Ovary (tissue), 9 donors: ENCODE data around the gene BLVRA. TPM values are rescaled to one million over a fixed set of nuclear protein-coding genes. Genes with fewer than 3 reads are reported as not detected.
"Not testable (repeated sequence)": the region's sequence is repeated elsewhere in the genome, so short reads cannot be mapped to it uniquely, and the experiment has no call there.

Source experiments
- DNase-seq, 5 donors: peaks; one replicate each; pipeline ENCODE4 v3.0.0-alpha.2; 2019 to 2020
- H3K27ac ChIP-seq, 2 donors: fragments of 200-600 bp; one replicate each; pipeline versions ENCODE4 v1.5.1 to v1.8.0; 2019 to 2022
- H3K27me3 ChIP-seq: fragments of 200-600 bp; one replicate; pipeline ENCODE4 v1.8.0; 2022
- H3K36me3 ChIP-seq: fragments of 200-600 bp; sonication (generic); one replicate; pipeline ENCODE4 v1.5.1; 2019
- H3K4me1 ChIP-seq: one replicate; pipeline ENCODE4 v1.8.1; 2013; ENCODE audit warnings: mild to moderate bottlenecking, moderate library complexity; ENCODE audit not compliant: insufficient read depth
- H3K4me3 ChIP-seq: fragments of 200-600 bp; sonication (generic); one replicate; pipeline ENCODE4 v1.5.1; 2017
- H3K9me3 ChIP-seq, 2 donors: fragments of 200-600 bp in 1 of 2; sonication (generic) in 1 of 2; one replicate each; pipeline versions ENCODE4 v1.5.1 to v1.8.1; 2013 to 2019; ENCODE audit warnings: mild to moderate bottlenecking in 1 of 2, moderate library complexity in 1 of 2
- EP300 ChIP-seq: sonication (generic); formaldehyde crosslinking; IDR thresholded peaks from one replicate; pipeline ENCODE4 v1.6.1; 2017; ENCODE audit warnings: antibody characterized with exemption
- POLR2A ChIP-seq: fragments of 450-650 bp; IDR thresholded peaks from one replicate; pipeline ENCODE4 v1.6.1; 2017; ENCODE audit warnings: antibody characterized with exemption, mild to moderate bottlenecking, moderate library complexity
- WGBS, 3 donors: extraction: QIAGEN DNeasy Blood & Tissue Kit in 1 of 3; methylation state at CpG; one replicate each; pipeline versions ENCODE4 v1.1.5 to v1.1.7; 2013 to 2017; 5-methylcytosine and 5-hydroxymethylcytosine counted together
- intact Hi-C, 4 donors: fragments of 100-400 bp; cut with DNase I; formaldehyde crosslinking; loops; one replicate each; pipeline versions ENCODE4 v1.11.0 to v1.15.1; 2022 to 2023
- polyA plus RNA-seq, 2 donors: library from polyadenylated mRNA; stranded (reverse); fragments of 200-250 nt in 1 of 2; fragments of 350-450 nt in 1 of 2; fragmentation: Illumina TruSeq in 1 of 2; extraction: RNeasy Lipid Tissue Mini Kit (QIAGEN cat#74804) in 1 of 2; gene quantifications; one replicate each; pipeline ENCODE4 v1.2.3, GENCODE V29; 2013 to 2014
- total RNA-seq, 7 donors: library from RNA; depleted of rRNA in 2 of 7; stranded (reverse); fragments of >200 nt in 2 of 7; fragmentation: NEBNext Ultra II Directional in 3 of 7; extraction: Animal tissue kit (Norgen Biotek cat#: 25700) in 3 of 7; gene quantifications; one replicate each; pipeline versions ENCODE4 v1.1.0 to v1.2.4, GENCODE V29; 2016 to 2023
- TF ChIP-seq, protein P1 (sequence below), 3 donors: fragments of 450-650 bp in 2 of 3; fragments of 200-600 bp in 1 of 3; IDR thresholded peaks; one replicate each; pipeline versions ENCODE4 v1.5.1 to v1.8.0; 2016 to 2022; ENCODE audit warnings: antibody characterized with exemption in 3 of 3, mild to moderate bottlenecking in 1 of 3
- donor health status: DM: no; HTN: no; CAD: no; lungs with moderate emphysema.
- donor health status: DM: no; HTN: no; CAD: no.
- donor health status: Bipolar disorder and iron deficiency.
- donor health status: DM: yes; HTN: yes; CAD: no.
- donor health status: DM: no; HTN: no; CAD: no.
- donor health status: DM: yes; HTN: yes; CAD: no.

The BLVRA gene
- total and polyA plus RNA-seq, 9 donors = 47.6 to 75.1 (median 65.2) TPM

DNA sequence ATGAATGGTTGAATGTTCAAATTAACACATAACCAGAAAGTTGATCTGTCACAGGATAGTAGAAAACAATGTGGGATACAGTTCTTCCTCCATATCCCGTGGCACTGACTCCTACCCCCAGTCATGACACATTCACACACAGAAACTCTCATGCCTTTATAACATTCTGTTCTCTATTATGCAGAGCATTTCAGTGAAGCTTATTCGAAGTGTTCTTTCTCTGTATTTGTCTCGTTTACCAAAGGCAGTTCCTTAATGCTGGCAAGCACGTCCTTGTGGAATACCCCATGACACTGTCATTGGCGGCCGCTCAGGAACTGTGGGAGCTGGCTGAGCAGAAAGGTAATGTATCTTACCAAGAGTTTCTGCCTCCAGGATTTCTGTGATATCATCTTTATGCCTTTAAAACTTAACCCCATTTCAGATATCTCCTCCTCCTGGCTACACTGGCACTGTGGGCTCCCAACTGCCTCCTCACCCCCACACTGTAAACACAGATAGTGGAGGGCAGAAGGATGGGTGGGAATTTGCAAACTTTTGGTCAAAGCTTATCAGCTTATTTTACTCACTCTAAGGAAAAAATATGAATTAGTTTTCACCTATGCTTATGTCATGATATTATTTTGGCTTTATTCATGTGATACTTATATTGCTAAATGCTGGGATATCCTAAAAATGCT, 34.1 kb downstream of the BLVRA start:
- DNase-seq = peak in 2 of 5 donors; percentile 15 to 57
- H3K4me1 ChIP-seq = no peaks in the 10 kb centered on the region
- H3K9me3 ChIP-seq = no peaks in the 10 kb centered on the region
- intact Hi-C loops = no loop called here
- TF ChIP-seq, protein P1, sequence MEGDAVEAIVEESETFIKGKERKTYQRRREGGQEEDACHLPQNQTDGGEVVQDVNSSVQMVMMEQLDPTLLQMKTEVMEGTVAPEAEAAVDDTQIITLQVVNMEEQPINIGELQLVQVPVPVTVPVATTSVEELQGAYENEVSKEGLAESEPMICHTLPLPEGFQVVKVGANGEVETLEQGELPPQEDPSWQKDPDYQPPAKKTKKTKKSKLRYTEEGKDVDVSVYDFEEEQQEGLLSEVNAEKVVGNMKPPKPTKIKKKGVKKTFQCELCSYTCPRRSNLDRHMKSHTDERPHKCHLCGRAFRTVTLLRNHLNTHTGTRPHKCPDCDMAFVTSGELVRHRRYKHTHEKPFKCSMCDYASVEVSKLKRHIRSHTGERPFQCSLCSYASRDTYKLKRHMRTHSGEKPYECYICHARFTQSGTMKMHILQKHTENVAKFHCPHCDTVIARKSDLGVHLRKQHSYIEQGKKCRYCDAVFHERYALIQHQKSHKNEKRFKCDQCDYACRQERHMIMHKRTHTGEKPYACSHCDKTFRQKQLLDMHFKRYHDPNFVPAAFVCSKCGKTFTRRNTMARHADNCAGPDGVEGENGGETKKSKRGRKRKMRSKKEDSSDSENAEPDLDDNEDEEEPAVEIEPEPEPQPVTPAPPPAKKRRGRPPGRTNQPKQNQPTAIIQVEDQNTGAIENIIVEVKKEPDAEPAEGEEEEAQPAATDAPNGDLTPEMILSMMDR (IDR thresholded peaks at IDR 0.05) = no peak
- H3K4me3 ChIP-seq = no peak overlapping the region
- H3K36me3 ChIP-seq = no peaks in the 10 kb centered on the region
- 34 to 48% (median 34%) methylated on average over 6 of the region's 6 CpGs for WGBS, 3 donors
- no peaks in the 10 kb centered on the region for H3K27me3 ChIP-seq
- H3K27ac ChIP-seq = no peak overlapping the region

DNA sequence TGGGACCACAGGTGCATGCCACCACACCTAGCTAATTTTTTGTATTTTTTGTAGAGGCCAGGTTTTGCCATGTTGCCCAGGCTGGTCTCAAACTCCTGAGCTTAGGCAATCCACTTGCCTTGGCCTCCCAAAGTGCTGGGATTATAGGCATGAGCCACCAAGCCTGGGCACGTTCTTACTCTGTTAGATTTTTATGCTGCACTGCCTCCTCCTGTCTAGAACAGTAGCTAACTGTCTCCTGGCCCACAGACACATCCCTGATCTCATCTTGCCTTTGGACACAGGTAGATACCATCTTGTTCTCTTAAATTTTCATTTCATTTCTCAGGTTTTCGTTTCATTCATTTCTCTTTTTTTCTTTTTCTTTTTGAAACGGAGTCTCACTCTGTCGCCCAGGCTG, 41.1 kb downstream of the BLVRA start:
- H3K4me1 ChIP-seq = no peaks in the 10 kb centered on the region
- no peak overlapping the region for H3K27ac ChIP-seq
- intact Hi-C loops = no loop called here
- WGBS, 3 donors = 88 to 91% (median 88%) methylated on average over 4 of the region's 4 CpGs
- DNase-seq = no peak
- H3K27me3 ChIP-seq = no peaks in the 10 kb centered on the region
- H3K36me3 ChIP-seq = no peaks in the 10 kb centered on the region
- H3K9me3 ChIP-seq = no peaks in the 10 kb centered on the region
- TF ChIP-seq, protein P1 (IDR thresholded peaks at IDR 0.05) = no peak
- H3K4me3 ChIP-seq = no peak overlapping the region

DNA sequence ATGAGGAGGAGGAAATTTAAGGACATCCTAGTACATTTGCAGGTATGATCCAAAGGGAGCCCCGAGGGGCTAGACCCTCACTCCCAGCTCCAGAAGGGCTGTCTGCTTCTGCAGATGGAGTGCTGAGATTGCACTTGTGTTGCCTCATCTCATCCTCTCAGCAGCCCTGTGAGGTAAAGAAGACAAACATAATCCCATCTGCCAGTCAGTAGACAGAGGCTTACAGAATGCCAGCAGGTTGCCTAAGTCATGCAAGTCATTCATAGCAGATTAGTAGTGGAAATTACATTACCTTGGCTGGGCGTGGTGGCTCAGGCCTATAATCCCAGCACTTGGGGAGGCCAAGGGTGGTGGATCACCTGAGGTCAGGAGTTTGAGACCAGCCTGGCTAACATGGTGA, 45.4 kb downstream of the BLVRA start:
- H3K4me1 ChIP-seq = no peaks in the 10 kb centered on the region
- intact Hi-C loops = no loop called here
- DNase-seq = no peak
- TF ChIP-seq POLR2A (no peak), EP300 (no peak)
- TF ChIP-seq, protein P1 (IDR thresholded peaks at IDR 0.05) = no peak
- no peak overlapping the region for H3K4me3 ChIP-seq
- WGBS, 3 donors = 85 to 91% (median 91%) methylated on average over 2 of the region's 2 CpGs
- H3K27ac ChIP-seq = no peak overlapping the region
- no peaks in the 10 kb centered on the region for H3K27me3 ChIP-seq
- no peaks in the 10 kb centered on the region for H3K9me3 ChIP-seq
- H3K36me3 ChIP-seq = no peaks in the 10 kb centered on the region

DNA sequence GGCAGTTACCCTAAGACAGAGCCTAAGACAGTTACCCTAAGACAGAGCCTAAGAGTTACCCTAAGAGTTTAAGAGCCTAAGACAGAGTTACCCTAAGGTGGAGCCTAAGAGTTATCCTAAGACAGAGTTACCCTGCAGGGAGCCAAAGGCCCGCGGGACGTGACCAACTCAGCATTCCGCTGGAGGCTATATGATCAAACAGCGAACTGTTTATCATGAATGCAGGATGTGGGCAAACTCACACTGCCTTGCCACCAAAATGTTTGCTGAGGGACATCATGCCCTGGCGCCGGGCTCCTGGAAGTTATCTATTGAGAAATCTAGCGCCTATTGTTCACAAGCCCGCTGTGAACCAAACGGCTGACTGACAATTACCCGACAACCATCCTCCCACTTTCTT, 49.9 kb downstream of the BLVRA start:
- Histone ChIP-seq H3K4me3 (no peak overlapping the region), H3K36me3 (no peaks in the 10 kb centered on the region), H3K27ac (no peak overlapping the region), H3K9me3 (no peaks in the 10 kb centered on the region), H3K4me1 (no peaks in the 10 kb centered on the region), H3K27me3 (no peaks in the 10 kb centered on the region)
- no peak for TF ChIP-seq POLR2A
- no peak for TF ChIP-seq EP300
- TF ChIP-seq, protein P1 (IDR thresholded peaks at IDR 0.05) = no peak
- 86 to 92% (median 90%) methylated on average over 11 of the region's 11 CpGs for WGBS, 3 donors
- intact Hi-C loops = no loop called here
- no peak for DNase-seq

DNA sequence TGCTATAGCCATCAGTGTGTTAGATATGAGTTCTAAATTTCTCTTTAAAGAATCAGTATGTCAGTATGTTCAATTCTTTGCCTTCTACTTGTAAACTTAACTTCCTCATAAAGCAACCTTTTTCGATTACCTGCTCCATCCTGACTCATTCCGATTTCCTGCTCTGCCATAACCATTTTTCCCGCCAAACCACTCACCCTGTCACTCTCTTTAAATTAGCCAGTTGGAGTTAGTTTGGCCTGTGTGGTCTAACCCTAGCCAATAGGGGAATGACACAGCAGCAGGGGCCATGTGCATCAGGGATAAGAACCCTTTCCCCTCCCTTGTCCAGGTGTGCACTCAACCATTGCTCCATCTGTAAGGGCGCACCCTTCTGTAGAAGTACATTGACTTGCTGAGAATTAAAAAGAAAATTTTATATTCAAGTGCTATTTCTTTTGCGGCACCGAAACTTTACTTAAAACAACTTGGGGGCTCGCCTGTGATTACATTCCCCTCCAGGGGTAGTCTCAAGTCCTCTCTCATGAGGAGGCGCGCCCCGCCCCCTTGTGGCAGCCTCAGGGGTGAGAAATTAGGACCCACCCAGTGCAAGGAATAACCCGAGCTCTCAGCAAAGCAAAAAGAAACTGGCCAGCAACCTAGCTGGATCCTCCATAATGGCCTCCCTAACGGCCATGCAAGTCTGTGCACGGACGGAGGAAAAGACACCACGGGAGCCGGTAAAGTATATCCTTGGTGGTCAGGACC, 51.9 kb downstream of the BLVRA start:
- H3K9me3 ChIP-seq, H3K27ac ChIP-seq, intact Hi-C loops, H3K36me3 ChIP-seq, H3K4me3 ChIP-seq, H3K4me1 ChIP-seq, H3K27me3 ChIP-seq: not testable (repeated sequence)
- 78 to 85% (median 79%) methylated on average over 16 of the region's 16 CpGs for WGBS, 3 donors
- DNase-seq = peak; percentile 20 to 58 (median 34)
